GM12892 (cell line): ENCODE measurements around the gene RRP9.

Experiments
- DNase-seq: peaks from one replicate; pipeline ENCODE4 v3.0.0; 2011; ENCODE audit not compliant: insufficient read length
- FAIRE-seq: peaks from 2 replicates; lab custom pipeline; 2011; peaks lifted over from hg19 to GRCh38; lab: Jason Lieb, UNC
- POLR2A ChIP-seq: IDR thresholded peaks from 2 replicates; pipeline ENCODE4 v1.6.1; 2011; ENCODE audit warnings: low read depth, low read length, control low read depth
- POLR2AphosphoS5 ChIP-seq: IDR thresholded peaks from 2 replicates; pipeline ENCODE4 v1.6.1; 2011; ENCODE audit warnings: low read depth, low read length, control low read depth
- TAF1 ChIP-seq: IDR thresholded peaks from 2 replicates; pipeline ENCODE4 v1.6.1; 2011; ENCODE audit warnings: low read depth, mild to moderate bottlenecking, control low read depth, low read length, borderline replicate concordance

RRP9 gene

GRCh38 chr3:51968883-51969678, 27.4 kb upstream of the RRP9 start:
- no peak for FAIRE-seq
- TF ChIP-seq POLR2AphosphoS5 (no peak), POLR2A (no peak), TAF1 (no peak)
- no peak for DNase-seq

GRCh38 chr3:51968170-51968775, 26.6 kb upstream of the RRP9 start:
- FAIRE-seq (no peak), DNase-seq (no peak)
- TF ChIP-seq TAF1 (no peak), POLR2AphosphoS5 (no peak), POLR2A (no peak)

- FAIRE-seq (no peak), DNase-seq (no peak)
- TF ChIP-seq TAF1, result no peak
- TF ChIP-seq POLR2A, result no peak
- no peak for TF ChIP-seq POLR2AphosphoS5
Measured at GRCh38 chr3:51967384-51968169, 25.9 kb upstream of the RRP9 start, which contains the start of gene PCBP4. Gene PCBP4 (minus strand): TSS chr3:51967454. CDS start chr3:51961240, 6,214 bp downstream.

- no peak for FAIRE-seq
- TF ChIP-seq POLR2AphosphoS5 (no peak), POLR2A (no peak), TAF1 (no peak)
- DNase-seq, result no peak
Measured at GRCh38 chr3:51966922-51967383, 25.2 kb upstream of the RRP9 start.

GRCh38 chr3:51966486-51966885, 24.8 kb upstream of the RRP9 start:
- TF ChIP-seq TAF1, result no peak
- TF ChIP-seq POLR2AphosphoS5, result no peak
- TF ChIP-seq POLR2A, result no peak
- FAIRE-seq (no peak), DNase-seq (no peak)

GRCh38 chr3:51966016-51966415, 24.3 kb upstream of the RRP9 start:
- TF ChIP-seq POLR2A, result no peak
- TF ChIP-seq POLR2AphosphoS5, result no peak
- no peak for TF ChIP-seq TAF1
- DNase-seq (no peak), FAIRE-seq (no peak)

GRCh38 chr3:51964521-51964920, 22.8 kb upstream of the RRP9 start:
- FAIRE-seq, result no peak
- TF ChIP-seq POLR2A (no peak), TAF1 (no peak), POLR2AphosphoS5 (no peak)
- no peak for DNase-seq

- DNase-seq, result no peak
- no peak for TF ChIP-seq TAF1
- TF ChIP-seq POLR2AphosphoS5, result no peak
- TF ChIP-seq POLR2A, result no peak
- no peak for FAIRE-seq
Measured at GRCh38 chr3:51963951-51964451, 22.3 kb upstream of the RRP9 start.

GRCh38 chr3:51962854-51963530, 21.3 kb upstream of the RRP9 start:
- FAIRE-seq (no peak), DNase-seq (no peak)
- TF ChIP-seq POLR2AphosphoS5, result no peak

- FAIRE-seq (no peak), DNase-seq (no peak)
- TF ChIP-seq POLR2AphosphoS5 (no peak), TAF1 (no peak), POLR2A (no peak)
Measured at GRCh38 chr3:51961602-51962569, 20.2 kb upstream of the RRP9 start.
